RWPE1 (cell line): Measurements from ENCODE around the gene DPH2.

ENCODE experiments used
- CTCF ChIA-PET: fragments of 350-600 bp; sonication (Branson Sonifier 250); formaldehyde crosslinking; extraction: SDS; loops from one replicate; lab custom pipeline; 2021; lab: Yijun Ruan, JAX
- POLR2A ChIA-PET: fragments of 400-600 bp; formaldehyde crosslinking; extraction: SDS; loops from one replicate; lab custom pipeline; 2020; ENCODE audit warnings: antibody characterized with exemption; ENCODE audit not compliant: low non-redundant PET; lab: Yijun Ruan, JAX
- DNase-seq: peaks from one replicate; pipeline ENCODE4 v3.0.0; 2012; ENCODE audit warnings: low spot score
- H3K27ac ChIP-seq: fragments of 450-650 bp; 2 replicates; pipeline ENCODE4 v1.5.1; 2017
- TF ChIP-seq, protein P1 (sequence below): fragments of 450-650 bp; conservative IDR thresholded peaks from 2 replicates; pipeline ENCODE4 v1.5.1; 2017; ENCODE audit warnings: low read depth, mild to moderate bottlenecking

Gene DPH2

DNA sequence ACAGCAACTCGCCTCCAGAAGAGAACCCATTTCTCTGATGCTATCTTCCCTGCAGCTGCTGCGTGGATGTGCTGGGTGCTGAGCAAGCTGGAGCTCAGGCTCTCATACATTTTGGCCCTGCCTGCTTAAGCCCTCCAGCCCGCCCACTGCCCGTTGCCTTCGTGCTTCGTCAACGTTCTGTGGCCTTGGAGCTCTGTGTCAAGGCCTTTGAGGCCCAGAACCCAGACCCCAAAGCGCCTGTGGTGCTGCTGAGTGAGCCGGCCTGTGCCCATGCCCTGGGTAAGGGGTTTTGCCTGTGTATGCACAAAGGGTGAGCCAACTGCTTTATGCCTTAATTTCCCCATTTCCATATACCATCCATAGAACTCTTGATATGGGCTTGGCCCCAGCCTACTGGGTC lies 1.1 kb downstream of the DPH2 start:
- ChIA-PET CTCF (interaction anchor here (0.6 to 1.1 kb wide), 5 partner anchors 9 to 36 kb away, joined by 3 read pairs; no protein-coding TSS in a partner anchor), POLR2A (no interaction called here)
- H3K27ac ChIP-seq, result no peak overlapping the region
- TF ChIP-seq, protein P1, sequence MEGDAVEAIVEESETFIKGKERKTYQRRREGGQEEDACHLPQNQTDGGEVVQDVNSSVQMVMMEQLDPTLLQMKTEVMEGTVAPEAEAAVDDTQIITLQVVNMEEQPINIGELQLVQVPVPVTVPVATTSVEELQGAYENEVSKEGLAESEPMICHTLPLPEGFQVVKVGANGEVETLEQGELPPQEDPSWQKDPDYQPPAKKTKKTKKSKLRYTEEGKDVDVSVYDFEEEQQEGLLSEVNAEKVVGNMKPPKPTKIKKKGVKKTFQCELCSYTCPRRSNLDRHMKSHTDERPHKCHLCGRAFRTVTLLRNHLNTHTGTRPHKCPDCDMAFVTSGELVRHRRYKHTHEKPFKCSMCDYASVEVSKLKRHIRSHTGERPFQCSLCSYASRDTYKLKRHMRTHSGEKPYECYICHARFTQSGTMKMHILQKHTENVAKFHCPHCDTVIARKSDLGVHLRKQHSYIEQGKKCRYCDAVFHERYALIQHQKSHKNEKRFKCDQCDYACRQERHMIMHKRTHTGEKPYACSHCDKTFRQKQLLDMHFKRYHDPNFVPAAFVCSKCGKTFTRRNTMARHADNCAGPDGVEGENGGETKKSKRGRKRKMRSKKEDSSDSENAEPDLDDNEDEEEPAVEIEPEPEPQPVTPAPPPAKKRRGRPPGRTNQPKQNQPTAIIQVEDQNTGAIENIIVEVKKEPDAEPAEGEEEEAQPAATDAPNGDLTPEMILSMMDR, result no peak
- no peak for DNase-seq

DNA sequence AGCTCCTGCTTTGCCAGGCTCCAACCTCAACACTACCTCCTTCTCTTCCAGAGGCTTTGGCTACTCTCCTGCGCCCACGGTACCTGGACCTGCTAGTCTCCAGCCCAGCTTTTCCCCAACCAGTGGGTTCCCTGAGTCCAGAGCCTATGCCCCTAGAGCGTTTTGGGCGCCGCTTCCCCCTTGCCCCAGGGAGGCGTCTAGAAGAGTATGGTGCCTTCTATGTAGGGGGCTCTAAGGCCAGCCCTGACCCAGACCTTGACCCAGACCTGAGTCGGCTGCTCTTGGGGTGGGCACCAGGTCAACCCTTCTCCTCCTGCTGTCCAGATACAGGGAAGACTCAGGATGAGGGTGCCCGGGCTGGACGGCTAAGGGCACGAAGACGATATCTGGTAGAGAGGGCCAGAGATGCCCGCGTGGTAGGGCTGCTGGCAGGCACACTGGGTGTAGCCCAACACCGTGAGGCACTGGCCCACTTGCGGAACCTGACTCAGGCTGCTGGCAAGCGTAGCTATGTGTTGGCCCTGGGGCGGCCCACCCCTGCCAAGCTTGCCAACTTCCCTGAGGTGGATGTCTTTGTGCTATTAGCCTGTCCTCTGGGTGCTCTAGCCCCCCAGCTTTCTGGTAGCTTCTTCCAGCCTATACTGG lies 1.6 kb downstream of the DPH2 start:
- H3K27ac ChIP-seq, result no peak overlapping the region
- ChIA-PET POLR2A (no interaction called here), CTCF (no interaction called here)
- no peak for DNase-seq
- TF ChIP-seq, protein P1, result no peak

DNA sequence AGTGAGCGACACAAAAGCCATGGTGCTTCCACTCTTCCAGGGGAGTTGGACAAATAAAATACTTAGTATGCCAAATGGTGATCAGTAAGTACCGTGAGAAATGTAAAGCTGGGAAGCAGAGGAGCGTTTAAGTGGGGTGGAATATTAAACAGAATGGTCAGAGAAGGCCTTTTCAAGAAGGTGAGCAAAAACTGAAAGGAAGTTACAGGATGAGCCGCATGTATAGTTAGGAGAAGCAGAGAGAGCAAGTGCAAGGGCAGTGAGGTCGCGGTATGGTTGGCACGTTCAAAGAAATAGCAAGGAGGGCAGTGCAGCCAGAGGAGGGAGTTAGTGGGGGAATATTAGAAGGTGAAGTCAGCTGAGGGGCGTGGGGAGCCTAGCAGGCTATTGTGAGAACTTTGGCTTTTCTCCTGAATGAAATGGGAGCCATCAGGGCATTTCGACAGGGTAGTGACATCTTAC lies 4.2 kb downstream of the DPH2 start:
- POLR2A ChIA-PET, result no interaction called here
- CTCF ChIA-PET, result interaction anchor here (1.2 kb wide), 1 partner anchor 40 kb away, joined by 3 read pairs; no protein-coding TSS in a partner anchor

DNA sequence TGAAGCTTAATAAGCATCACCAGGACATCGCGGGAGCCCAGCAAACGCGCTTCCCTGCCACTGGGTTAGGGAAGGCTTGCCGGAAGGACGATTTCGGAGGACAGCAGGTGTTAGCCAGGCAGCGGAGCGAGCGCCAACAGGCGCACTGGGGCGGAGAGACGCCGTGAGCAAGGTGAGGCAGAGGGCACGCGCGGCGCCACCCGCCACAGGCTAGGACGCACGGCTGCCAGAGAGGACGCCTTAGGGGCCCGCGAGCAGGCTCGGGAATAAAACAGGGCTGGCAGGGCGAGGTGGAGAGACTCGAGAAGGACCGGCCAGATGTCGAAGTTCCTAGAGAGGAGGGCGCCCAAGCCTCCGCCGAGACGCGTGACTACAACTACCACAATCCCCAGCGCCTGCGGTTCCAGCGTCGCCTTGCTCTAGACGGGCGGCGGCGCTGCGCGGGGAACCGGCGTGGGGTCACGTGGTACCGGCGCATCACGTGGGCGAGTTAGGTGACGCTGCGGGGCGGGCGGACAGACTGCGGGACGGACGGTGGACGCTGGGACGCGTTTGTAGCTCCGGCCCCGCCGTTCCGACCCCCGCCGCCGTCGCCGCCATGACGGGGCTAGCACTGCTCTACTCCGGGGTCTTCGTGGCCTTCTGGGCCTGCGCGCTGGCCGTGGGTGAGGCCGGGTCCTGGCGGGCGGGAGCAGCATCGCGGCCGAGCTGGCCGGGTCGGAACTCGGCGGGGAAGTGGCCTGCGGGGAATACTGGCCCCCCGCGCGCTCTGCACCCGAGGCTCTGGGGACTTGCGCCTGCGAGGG lies 4.8 kb downstream of the DPH2 start, which contains the start of gene ATP6V0B:
TSS of gene ATP6V0B (plus strand) at position 518 of the 806 bp plus-strand sequence. CDS start at position 599, 81 bp downstream.
- CTCF ChIA-PET, result interaction anchor here (1.2 kb wide), 2 partner anchors 40 to 44 kb away, joined by 3 read pairs; no protein-coding TSS in a partner anchor
- H3K27ac ChIP-seq, result peak within 1 kb of the TSS; percentile 90
- POLR2A ChIA-PET, result interaction anchor here (0.5 to 0.7 kb wide), 2 partner anchors 15 to 30 kb away, joined by 3 to 5 read pairs; no protein-coding TSS in a partner anchor
- peak; percentile 94 for DNase-seq
- TF ChIP-seq, protein P1, result no peak

More for the DNA sequence above, 4.2 kb downstream of the DPH2 start:
- H3K27ac ChIP-seq, result peak overlapping the region; percentile 90
- DNase-seq, result peak; percentile 32
- TF ChIP-seq, protein P1, result no peak

DNA sequence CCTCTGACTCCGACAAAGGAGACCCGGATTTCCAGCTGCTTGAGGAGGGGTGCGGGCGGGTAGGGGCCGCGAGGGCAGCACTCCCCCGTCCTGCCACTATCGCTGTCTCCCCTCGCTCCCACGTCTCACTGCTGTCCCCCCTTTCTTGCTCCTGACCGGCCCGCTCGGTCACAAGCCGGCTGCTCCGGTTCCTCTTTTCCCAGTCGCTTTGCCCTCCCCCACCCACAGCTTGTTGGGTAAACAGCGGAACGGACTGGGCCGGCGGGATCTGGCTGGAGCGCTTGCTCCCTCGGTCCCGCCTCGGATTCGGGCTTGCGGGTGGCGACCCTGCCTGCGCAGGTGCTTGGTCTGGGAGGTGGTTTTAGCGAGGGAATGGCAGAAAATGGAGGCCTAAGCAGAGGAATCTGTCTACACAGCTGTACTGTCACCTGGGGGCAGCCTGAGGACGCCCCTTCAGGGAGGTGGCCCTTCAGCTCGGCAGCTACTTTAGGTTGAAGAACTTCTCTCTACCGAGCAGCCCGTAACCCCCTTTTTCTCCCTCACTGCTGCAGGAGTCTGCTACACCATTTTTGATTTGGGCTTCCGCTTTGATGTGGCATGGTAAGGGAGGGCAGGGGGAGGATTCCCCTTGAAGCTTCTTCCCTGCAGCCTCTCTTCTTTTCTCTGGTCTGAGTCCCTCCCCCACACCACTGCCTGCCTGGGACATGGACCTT lies 5.6 kb downstream of the DPH2 start:
- peak; percentile 37 for DNase-seq
- CTCF ChIA-PET, result interaction anchor here (0.6 to 1.2 kb wide), 4 partner anchors 45 to 212 kb away, joined by 3 to 4 read pairs (median 4); no protein-coding TSS in a partner anchor
- POLR2A ChIA-PET, result interaction anchor here (0.5 to 0.7 kb wide), 4 partner anchors 15 to 212 kb away, joined by 3 to 5 read pairs (median 5); no protein-coding TSS in a partner anchor
- peak overlapping the region; percentile 90 for H3K27ac ChIP-seq
- TF ChIP-seq, protein P1, result no peak

DNA sequence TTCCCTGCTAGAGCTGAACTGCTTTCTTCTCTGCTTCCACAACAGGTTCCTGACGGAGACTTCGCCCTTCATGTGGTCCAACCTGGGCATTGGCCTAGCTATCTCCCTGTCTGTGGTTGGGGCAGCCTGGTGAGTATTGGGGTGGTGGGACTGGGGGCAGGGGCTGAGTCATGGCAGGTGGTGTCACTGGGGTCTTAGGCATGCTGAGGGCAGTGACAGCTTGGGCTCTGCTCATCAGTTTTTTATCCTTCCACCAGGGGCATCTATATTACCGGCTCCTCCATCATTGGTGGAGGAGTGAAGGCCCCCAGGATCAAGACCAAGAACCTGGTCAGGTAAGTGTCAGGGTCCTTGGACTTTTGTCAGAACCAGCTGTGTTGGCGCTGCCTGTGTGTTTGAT lies 6.2 kb downstream of the DPH2 start:
- DNase-seq, result no peak
- TF ChIP-seq, protein P1, result no peak
- peak overlapping the region; percentile 90 for H3K27ac ChIP-seq
- ChIA-PET POLR2A (no interaction called here), CTCF (interaction anchor here (0.8 to 1.2 kb wide), 3 partner anchors 45 to 213 kb away, joined by 3 to 4 read pairs (median 3); no protein-coding TSS in a partner anchor)
